Left renal pelvis (tissue), 4 donors: Measurements from ENCODE around the gene AIG1. TPM values are rescaled to one million over a fixed set of nuclear protein-coding genes. Genes with fewer than 3 reads are reported as not detected.
A peak's percentile ranks its signal among the peaks of the same experiment; 100 is the strongest.
"Not testable (repeated sequence)": the region's sequence is repeated elsewhere in the genome, so short reads cannot be mapped to it uniquely, and the experiment has no call there.

Experiments
- DNase-seq, 4 donors: peaks; one replicate each; pipeline ENCODE4 v3.0.0-alpha.2; 2013; ENCODE audit warnings: low read depth in 4 of 4, low spot score in 3 of 4
- polyA plus RNA-seq, 4 donors: library from polyadenylated mRNA; unstranded; fragments of 120-200 nt; gene quantifications; one replicate each; pipeline ENCODE4 v1.2.1, GENCODE V29; 2013; ENCODE audit not compliant: insufficient read length in 4 of 4

Gene AIG1, protein sequence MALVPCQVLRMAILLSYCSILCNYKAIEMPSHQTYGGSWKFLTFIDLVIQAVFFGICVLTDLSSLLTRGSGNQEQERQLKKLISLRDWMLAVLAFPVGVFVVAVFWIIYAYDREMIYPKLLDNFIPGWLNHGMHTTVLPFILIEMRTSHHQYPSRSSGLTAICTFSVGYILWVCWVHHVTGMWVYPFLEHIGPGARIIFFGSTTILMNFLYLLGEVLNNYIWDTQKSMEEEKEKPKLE
- polyA plus RNA-seq: 100 to 1,000 TPM in 2 of 4 donors, 10 to 100 TPM in 2; 27.8 to 113 (median 100) TPM

DNA sequence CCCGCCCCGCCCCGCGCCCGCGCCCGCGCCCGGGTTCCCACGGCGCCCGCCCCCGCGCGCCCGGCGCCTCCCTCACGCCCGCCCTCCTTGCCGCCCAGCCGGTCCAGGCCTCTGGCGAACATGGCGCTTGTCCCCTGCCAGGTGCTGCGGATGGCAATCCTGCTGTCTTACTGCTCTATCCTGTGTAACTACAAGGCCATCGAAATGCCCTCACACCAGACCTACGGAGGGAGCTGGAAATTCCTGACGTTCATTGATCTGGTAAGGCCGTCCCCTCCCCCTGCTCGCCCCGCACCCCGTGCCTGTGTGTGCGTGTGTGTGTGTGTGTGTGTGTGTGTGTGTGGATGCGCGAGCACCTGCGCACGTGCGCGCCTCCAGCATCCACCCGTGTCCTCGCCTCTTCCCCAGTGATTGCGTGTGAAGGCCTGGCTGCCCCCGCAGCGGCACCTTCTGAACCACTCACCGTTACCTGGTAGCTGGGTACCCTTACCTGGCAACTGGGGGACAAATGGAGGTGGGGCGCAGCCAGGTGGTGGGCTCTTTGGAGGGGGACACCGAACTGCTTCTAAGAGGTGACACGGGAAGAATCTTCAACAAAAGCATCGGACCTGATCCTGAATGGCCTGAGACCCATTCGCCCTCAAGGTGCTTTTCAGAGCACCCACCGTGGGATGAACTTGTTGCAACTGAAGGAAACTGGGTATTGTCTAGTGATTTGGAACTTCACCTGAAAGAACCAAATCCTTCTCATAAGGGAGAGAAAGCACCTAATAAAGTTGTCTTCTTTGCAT lies at the start of gene AIG1:
Gene AIG1 (plus strand): TSS at position 84 of the 791 bp plus-strand sequence. CDS start 37 bp downstream, at position 121.
- DNase-seq: peak; percentile 47 to 57 (median 54)

DNA sequence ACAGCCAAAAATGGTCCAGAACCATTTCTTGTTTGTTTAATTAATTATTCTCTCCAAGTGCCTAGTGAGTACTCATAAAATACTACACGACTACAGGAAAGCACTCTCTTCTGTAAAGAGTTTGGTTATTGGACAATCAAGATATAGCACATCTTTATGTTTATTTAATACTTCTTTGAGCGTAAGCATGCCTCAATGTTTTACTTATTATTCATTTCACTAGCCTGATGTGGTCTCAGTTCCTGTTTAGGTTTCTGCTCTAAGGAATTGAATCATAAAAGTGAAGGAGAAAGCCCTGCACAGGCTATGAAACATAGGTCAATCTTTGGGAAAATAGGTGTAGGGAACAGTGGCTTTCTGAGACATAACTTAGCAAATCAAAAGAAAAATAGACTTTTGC lies 45.9 kb upstream of the AIG1 start:
- DNase-seq: no peak

DNA sequence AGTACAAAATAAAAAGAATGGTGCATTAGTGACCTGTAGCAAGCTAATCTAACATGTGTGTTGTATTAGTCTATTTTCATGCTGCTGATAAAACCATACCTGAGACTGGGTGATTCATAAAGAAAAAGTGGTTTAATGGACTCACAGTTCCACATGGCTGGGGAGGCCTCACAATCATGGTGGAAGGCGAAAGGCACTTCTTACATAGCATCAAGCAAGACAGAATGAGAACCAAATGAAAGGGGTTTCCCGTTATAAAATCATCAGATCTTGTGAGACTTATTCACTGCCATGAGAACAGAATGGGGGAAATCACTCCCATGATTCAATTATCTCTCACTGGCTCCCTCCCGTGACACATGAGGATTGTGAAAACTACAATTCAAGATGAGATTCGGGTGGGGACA lies 45.4 kb upstream of the AIG1 start:
- DNase-seq: no peak

- no peak for DNase-seq
Observed at GRCh38 chr6:143018955-143019354, 41.7 kb upstream of the AIG1 start.

GRCh38 chr6:143020862-143021261 lies 39.8 kb upstream of the AIG1 start:
- DNase-seq: not testable (repeated sequence)

- DNase-seq: no peak
Observed at GRCh38 chr6:143021543-143021942, 39.1 kb upstream of the AIG1 start.

DNA sequence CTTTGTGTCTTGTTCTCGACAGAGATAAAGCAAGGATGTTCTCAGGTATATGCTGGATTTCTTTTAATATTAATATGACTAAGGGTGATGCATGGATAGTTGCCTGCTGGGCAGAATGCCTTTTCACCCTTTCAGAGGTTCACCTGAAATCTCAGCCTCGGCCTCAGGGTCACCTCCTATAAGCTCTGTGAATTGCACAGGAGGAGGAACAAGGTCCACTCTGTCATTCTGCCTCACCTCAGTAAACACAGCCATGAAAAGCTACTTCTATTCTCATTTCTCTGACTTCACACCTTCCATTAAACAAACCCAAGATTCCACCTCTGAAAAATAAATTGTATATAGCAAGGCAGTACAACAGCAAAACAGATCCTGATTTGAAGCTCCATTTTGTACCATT lies 38.1 kb upstream of the AIG1 start:
- DNase-seq: no peak

GRCh38 chr6:143023695-143024094 lies 37.0 kb upstream of the AIG1 start:
- no peak for DNase-seq

GRCh38 chr6:143024977-143025376 lies 35.7 kb upstream of the AIG1 start:
- DNase-seq: no peak

- peak in 1 of 4 donors; percentile 1 for DNase-seq
Observed at GRCh38 chr6:143026696-143027449, 33.8 kb upstream of the AIG1 start.

- no peak for DNase-seq
Observed at GRCh38 chr6:143034689-143035334, 25.9 kb upstream of the AIG1 start.

- DNase-seq: no peak
Observed at GRCh38 chr6:143037470-143037869, 23.2 kb upstream of the AIG1 start.

DNA sequence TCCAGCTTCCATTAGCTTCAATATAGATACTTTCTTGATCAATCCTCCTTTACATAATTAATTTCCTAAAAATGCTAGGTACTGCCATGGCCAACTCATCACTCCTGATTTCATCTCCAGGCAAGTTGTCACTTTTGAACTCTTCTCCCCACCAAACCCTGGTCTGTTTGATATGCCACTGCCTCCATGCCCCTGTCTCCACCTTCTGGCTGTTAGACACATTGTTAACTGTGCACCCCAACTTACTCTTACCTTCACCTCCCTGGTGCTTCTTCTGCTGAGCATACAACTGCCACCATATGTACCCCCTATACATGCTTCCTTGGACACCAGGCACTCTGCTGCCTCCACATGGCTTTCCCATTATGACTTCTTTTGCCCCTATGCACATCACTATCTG lies 21.9 kb upstream of the AIG1 start:
- DNase-seq: no peak

- DNase-seq: no peak
Observed at GRCh38 chr6:143039548-143039947, 21.1 kb upstream of the AIG1 start.

- no peak for DNase-seq
Observed at GRCh38 chr6:143040018-143040417, 20.7 kb upstream of the AIG1 start.

- DNase-seq: not testable (repeated sequence)
Observed at GRCh38 chr6:143044345-143044744, 16.3 kb upstream of the AIG1 start.

DNA sequence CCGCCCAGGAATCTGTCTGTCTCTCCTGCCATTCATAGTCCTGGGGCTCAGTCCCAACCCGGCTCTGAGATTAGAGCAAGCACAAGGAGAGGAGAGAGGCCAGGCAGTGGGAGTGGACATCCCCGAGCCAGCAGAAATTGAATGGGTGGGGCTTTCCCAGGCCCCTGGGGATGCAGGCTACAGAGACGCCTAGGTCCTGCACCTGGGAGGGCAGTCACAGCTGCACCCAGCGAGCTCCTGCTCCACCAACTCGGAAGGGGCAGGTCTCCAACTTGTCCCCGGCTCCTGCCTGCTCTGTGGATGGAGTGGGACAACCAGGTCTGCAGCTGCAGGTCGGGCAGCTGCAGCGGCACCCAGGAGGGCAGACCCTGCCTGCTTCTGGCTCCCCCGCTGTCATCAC lies 11.1 kb upstream of the AIG1 start:
- no peak for DNase-seq

GRCh38 chr6:143050509-143050908 lies 10.2 kb upstream of the AIG1 start:
- no peak for DNase-seq

DNA sequence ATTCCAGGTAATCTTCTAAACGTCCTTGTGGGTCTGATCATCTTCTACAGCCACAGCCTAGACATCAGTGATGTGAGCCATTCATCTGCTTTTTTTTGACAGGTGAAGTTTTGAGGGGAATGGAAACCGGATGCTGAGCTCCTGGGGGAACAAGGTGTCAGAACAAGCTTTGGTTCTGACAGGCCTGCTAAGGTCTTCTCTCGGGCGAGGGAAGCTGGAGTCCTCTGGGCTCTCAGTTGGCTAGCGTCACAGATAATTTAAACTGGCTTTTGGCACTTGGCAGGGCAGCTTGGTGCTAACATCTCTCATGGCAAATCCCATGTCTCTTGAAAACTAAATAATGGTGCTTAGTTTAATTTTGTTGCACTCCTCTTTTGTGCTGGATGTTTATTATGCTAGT lies 8.4 kb upstream of the AIG1 start:
- no peak for DNase-seq

DNA sequence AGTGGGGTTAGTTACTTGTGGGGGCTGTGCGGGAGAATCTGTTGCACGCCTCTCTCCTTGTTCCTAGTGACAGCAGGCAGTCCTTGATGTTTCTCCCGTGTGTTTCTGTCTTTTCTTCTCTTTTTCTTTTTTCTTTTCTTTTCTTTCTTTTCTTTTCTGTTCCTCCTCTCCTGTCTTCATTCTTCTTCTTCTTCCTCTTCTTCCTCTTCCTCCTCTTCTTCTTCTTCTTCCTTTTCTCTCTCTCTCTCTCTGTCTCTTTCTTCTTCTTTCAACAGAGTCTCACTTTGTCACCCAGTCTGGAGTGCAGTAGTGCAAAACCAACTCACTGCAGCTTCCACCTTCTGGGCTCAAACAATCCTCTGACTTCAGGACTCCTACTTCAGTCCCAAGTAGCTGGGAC lies 6.8 kb upstream of the AIG1 start:
- DNase-seq: no peak

DNA sequence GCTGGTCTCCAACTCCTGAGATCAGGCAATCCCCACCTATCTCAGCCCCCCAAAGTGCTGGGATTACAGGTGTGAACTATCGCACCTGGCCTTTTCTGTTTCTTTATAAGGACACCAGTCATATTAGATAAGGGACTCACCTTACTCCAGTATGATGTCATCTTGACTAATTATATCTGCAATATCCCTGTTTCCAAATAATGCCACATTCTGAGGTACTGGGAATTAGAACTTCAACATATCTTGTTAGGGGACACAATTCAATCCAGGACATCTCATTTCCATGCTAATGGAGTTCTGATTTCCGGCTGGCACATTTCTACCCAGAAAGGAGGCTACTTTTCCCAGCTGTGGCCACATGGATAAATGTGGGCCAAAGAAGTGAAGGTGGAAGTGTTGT lies 6.4 kb upstream of the AIG1 start:
- DNase-seq: no peak
